Uterus (tissue), 4 donors: ENCODE data around the gene HIVEP3. TPM values are rescaled to one million over a fixed set of nuclear protein-coding genes. Genes with fewer than 3 reads are reported as not detected.

ENCODE experiments used
- DNase-seq, 2 donors: peaks; one replicate each; pipeline ENCODE4 v3.0.0-alpha.2; 2019 to 2020
- H3K27ac ChIP-seq, 2 donors: fragments of 200-600 bp; sonication (generic); 1 replicate in 1 of 2; 2 replicates in 1 of 2; pipeline ENCODE4 v1.5.1; 2016 to 2018
- H3K27me3 ChIP-seq, 2 donors: fragments of 200-600 bp; sonication (generic); one replicate each; pipeline ENCODE4 v1.5.1; 2018 to 2019; ENCODE audit warnings: control low read depth in 1 of 2
- H3K36me3 ChIP-seq, 2 donors: fragments of 200-600 bp; sonication (generic); one replicate each; pipeline ENCODE4 v1.5.1; 2019; ENCODE audit warnings: control low read depth in 1 of 2
- H3K4me1 ChIP-seq, 2 donors: fragments of 200-600 bp; sonication (generic); one replicate each; pipeline ENCODE4 v1.5.1; 2018 to 2019; ENCODE audit warnings: control low read depth in 1 of 2
- H3K4me3 ChIP-seq, 2 donors: fragments of 200-600 bp; sonication (generic); 1 replicate in 1 of 2; 2 replicates in 1 of 2; pipeline ENCODE4 v1.5.1; 2018 to 2019; ENCODE audit warnings: mild to moderate bottlenecking in 1 of 2
- H3K9me3 ChIP-seq, 2 donors: fragments of 200-600 bp; sonication (generic); one replicate each; pipeline ENCODE4 v1.5.1; 2019; ENCODE audit warnings: control low read depth in 1 of 2
- POLR2A ChIP-seq, 2 donors: fragments of 450-650 bp; IDR thresholded peaks; one replicate each; pipeline ENCODE4 v1.6.1; 2016; ENCODE audit warnings: antibody characterized with exemption in 2 of 2, mild to moderate bottlenecking in 1 of 2, moderate library complexity in 1 of 2
- intact Hi-C: fragments of 100-400 bp; cut with DNase I; formaldehyde crosslinking; loops from one replicate; pipeline ENCODE4 v1.15.1; 2023; ENCODE audit warnings: low total_unique reads
- total RNA-seq, 4 donors: library from RNA; depleted of rRNA in 3 of 4; stranded (reverse); fragments of >200 nt in 3 of 4; gene quantifications; one replicate each; pipeline versions ENCODE4 v1.1.0 to v1.2.4, GENCODE V29; 2014 to 2023
- TF ChIP-seq, protein P1 (sequence below), 4 experiments: fragments of 200-600 bp in 2 of 4; fragments of 450-650 bp in 2 of 4; sonication (generic) in 2 of 4; IDR thresholded peaks; one replicate each; pipeline ENCODE4 v1.5.1; 2016 to 2019; ENCODE audit warnings: antibody characterized with exemption in 4 of 4, mild to moderate bottlenecking in 2 of 4, moderate library complexity in 1 of 4
- donor health status: DM: yes; HTN: yes; CAD: no.

The HIVEP3 gene
- total RNA-seq, 4 donors from 2014 or later = 0.51 to 7.6 (median 2.9) TPM

DNA sequence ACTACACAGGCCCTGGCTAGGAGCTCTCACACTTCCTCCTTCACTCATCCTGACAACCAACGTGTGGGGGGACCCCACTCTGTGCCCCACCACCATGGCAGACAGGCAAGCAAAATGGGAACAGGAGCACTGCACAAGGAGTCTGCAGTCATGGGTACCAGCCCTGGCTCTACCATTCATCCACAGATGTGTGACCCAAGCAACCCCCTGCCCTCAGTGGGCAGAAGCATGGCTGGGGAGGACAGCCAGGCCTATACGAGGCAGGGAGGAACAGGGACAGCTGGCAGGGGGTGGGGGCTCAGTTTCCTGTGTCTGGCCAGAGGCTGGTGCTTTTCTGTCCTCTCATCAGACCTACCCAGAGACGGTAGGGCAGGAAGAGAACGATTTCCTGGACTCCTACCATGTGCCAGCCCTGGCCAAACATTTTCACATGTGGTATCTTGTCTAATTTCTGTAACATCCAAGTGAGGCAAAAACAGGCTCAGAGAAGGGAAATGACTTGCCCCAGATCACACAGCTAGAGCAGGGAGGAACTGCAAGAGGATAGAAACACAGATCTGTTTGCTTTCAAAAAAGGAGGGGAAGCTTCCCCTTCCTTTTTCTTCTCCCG is 178.0 kb downstream of the HIVEP3 start:
- Histone ChIP-seq H3K36me3 (no peaks in the 10 kb centered on the region), H3K4me3 (no peak overlapping the region), H3K4me1 (no peaks in the 10 kb centered on the region), H3K9me3 (no peaks in the 10 kb centered on the region), H3K27ac (no peak overlapping the region), H3K27me3 (no peaks in the 10 kb centered on the region)
- DNase-seq = no peak
- intact Hi-C loops = no loop called here
- TF ChIP-seq POLR2A (IDR thresholded peaks at IDR 0.05) = no peak
- TF ChIP-seq, protein P1, sequence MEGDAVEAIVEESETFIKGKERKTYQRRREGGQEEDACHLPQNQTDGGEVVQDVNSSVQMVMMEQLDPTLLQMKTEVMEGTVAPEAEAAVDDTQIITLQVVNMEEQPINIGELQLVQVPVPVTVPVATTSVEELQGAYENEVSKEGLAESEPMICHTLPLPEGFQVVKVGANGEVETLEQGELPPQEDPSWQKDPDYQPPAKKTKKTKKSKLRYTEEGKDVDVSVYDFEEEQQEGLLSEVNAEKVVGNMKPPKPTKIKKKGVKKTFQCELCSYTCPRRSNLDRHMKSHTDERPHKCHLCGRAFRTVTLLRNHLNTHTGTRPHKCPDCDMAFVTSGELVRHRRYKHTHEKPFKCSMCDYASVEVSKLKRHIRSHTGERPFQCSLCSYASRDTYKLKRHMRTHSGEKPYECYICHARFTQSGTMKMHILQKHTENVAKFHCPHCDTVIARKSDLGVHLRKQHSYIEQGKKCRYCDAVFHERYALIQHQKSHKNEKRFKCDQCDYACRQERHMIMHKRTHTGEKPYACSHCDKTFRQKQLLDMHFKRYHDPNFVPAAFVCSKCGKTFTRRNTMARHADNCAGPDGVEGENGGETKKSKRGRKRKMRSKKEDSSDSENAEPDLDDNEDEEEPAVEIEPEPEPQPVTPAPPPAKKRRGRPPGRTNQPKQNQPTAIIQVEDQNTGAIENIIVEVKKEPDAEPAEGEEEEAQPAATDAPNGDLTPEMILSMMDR (IDR thresholded peaks at IDR 0.05) = no peak

DNA sequence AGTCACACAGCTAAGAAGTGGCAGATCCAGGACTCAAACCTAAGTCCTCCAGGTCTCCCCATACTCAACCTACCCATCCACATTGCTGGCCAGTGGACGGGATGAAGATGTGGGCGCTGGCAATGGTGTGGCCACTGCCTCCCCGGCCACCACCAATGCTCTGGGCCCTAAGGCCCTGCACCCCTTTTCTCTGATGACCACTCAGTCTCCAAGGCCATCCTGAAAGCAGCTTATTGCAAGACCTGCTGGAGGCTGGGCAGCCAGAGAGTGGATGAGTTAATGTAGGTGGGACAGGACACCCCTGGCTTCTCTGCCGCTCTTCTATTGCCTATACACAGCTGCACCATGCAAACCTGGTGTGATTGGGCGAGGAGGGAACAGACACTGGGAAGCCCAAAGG is 178.7 kb downstream of the HIVEP3 start:
- Histone ChIP-seq H3K9me3 (no peaks in the 10 kb centered on the region), H3K27ac (no peak overlapping the region), H3K36me3 (no peaks in the 10 kb centered on the region), H3K4me3 (no peak overlapping the region), H3K27me3 (no peaks in the 10 kb centered on the region), H3K4me1 (no peaks in the 10 kb centered on the region)
- intact Hi-C loops = no loop called here
- no peak for DNase-seq
- TF ChIP-seq POLR2A (IDR thresholded peaks at IDR 0.05) = no peak
- TF ChIP-seq, protein P1 (IDR thresholded peaks at IDR 0.05) = no peak

DNA sequence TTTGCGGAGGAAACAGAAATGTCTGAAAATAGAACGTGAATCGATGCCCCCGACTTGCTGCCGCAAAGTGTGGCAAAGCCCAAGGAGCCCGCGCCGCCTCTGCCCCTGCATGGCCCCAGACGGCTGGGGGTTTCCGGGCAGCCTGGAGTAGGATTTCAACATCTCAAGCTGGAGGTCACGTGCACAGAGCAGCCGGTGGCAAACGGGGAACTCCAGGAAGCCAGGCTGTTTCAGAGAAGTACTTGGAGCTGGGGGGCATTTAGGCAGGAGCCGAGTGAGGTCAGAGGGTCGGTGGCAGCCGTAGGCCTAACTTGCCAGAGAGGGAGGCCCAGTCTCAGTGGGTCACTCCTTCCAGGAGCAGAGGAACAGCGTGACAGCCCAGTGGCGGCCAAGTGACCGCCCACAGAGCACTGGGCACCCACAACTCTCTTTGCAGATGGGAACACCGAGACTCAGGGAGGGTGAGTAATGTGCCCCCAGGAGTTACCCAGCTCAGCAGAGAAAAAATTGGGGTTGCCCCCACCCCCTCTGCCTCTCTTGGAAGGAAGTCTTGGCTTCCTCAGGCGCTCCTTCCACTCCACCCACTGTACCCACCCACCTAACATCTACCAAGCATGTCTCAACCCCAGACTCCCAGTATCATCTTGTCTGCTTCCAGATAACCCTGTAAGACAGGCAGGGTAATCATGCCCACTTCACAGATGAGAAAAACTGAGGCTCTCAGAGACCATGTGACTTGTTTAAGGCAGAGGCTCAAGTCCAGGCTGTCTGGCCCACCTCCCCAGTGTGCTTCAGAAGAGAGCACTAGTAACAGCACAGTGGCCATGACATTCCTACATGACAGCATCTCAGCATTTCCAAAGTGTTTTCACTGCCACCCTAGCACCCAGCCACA is 179.4 kb downstream of the HIVEP3 start:
- H3K36me3 ChIP-seq = no peaks in the 10 kb centered on the region
- no peaks in the 10 kb centered on the region for H3K27me3 ChIP-seq
- no peak overlapping the region for H3K27ac ChIP-seq
- no peak for TF ChIP-seq POLR2A (IDR thresholded peaks at IDR 0.05)
- TF ChIP-seq, protein P1 (IDR thresholded peaks at IDR 0.05) = no peak
- peak; percentile 31 to 39 for DNase-seq
- no peaks in the 10 kb centered on the region for H3K4me1 ChIP-seq
- intact Hi-C loops = no loop called here
- H3K4me3 ChIP-seq = no peak overlapping the region
- H3K9me3 ChIP-seq = no peaks in the 10 kb centered on the region

DNA sequence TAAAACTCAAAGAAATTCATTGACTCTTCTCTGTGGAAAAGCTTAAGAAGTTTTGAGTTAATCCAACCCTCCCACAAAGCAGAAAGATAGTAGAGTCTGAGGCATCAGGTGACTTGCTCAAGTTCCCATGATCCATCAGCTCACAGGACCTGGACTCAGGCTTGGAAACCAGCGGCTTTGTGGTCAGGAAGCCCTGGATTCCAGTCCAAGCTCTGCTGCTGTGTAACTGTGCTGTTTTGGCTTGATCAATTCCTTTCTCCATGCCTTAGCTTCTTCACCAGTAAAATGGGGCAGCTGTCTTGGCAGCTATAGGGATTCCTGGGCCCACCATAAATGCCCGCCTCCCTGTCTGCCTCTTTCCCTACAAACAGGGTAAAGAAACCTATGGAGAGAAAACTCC is 180.2 kb downstream of the HIVEP3 start:
- H3K27me3 ChIP-seq = no peaks in the 10 kb centered on the region
- no peak overlapping the region for H3K27ac ChIP-seq
- no peak for TF ChIP-seq POLR2A (IDR thresholded peaks at IDR 0.05)
- TF ChIP-seq, protein P1 (IDR thresholded peaks at IDR 0.05) = no peak
- no peak overlapping the region for H3K4me3 ChIP-seq
- H3K36me3 ChIP-seq = no peaks in the 10 kb centered on the region
- H3K4me1 ChIP-seq = no peaks in the 10 kb centered on the region
- intact Hi-C loops = no loop called here
- DNase-seq = no peak
- no peaks in the 10 kb centered on the region for H3K9me3 ChIP-seq

DNA sequence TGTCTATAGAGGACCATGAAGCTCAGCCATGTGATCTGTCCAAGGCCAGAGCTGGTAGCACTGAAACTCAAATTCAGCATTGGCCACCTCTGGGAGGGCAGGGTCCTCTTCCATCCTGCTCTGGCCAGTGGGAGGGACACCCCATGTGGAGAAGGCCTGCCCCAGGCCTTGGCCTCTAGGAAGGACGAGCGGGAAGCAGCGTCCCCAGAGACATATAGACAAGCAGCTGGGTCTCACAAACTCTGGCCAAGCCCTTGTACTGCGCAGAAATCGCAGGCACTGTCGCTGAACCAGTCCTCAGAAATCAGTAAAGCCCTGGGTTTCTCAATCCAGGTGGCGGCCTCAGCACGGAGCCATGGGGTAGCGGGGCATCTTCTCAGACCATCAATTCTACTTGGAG is 180.7 kb downstream of the HIVEP3 start:
- Histone ChIP-seq H3K4me3 (no peak overlapping the region), H3K27ac (no peak overlapping the region), H3K4me1 (no peaks in the 10 kb centered on the region), H3K9me3 (no peaks in the 10 kb centered on the region), H3K36me3 (no peaks in the 10 kb centered on the region), H3K27me3 (no peaks in the 10 kb centered on the region)
- no peak for TF ChIP-seq POLR2A (IDR thresholded peaks at IDR 0.05)
- TF ChIP-seq, protein P1 (IDR thresholded peaks at IDR 0.05) = no peak
- intact Hi-C loops = no loop called here
- no peak for DNase-seq
